Stimulated activated CD4-positive, alpha-beta T cell treated with anti-CD3 and anti-CD28 coated beads, Interleukin-1b, Interleukin-23, amount 100 ng/mL, for 1 hour (primary cell): ENCODE measurements around the gene PRPF8.
A peak's percentile ranks its signal among the peaks of the same experiment; 100 is the strongest.
"Not testable (repeated sequence)": the region's sequence is repeated elsewhere in the genome, so short reads cannot be mapped to it uniquely, and the experiment has no call there.

Source experiments
- DNase-seq, 2 donors: peaks; one replicate each; pipeline ENCODE4 v3.0.0-alpha.2; 2020; ENCODE audit warnings: low read depth in 2 of 2

Gene PRPF8

GRCh38 chr17:1716076-1716911 is 31.6 kb upstream of the PRPF8 start:
- peak; percentile 99 to 100 for DNase-seq

- DNase-seq, result no peak
Observed at GRCh38 chr17:1715803-1716075, 31.1 kb upstream of the PRPF8 start.

GRCh38 chr17:1714980-1715802 is 30.5 kb upstream of the PRPF8 start:
- no peak for DNase-seq

- no peak for DNase-seq
Observed at GRCh38 chr17:1714427-1714979, 29.8 kb upstream of the PRPF8 start.

GRCh38 chr17:1713878-1714426 is 29.3 kb upstream of the PRPF8 start:
- no peak for DNase-seq

- DNase-seq, result no peak
Observed at GRCh38 chr17:1713160-1713877, 28.7 kb upstream of the PRPF8 start.

GRCh38 chr17:1712271-1712670 is 27.6 kb upstream of the PRPF8 start:
- no peak for DNase-seq

GRCh38 chr17:1711804-1712203 is 27.1 kb upstream of the PRPF8 start:
- no peak for DNase-seq

GRCh38 chr17:1710807-1711553 is 26.3 kb upstream of the PRPF8 start:
- no peak for DNase-seq

GRCh38 chr17:1709971-1710806 is 25.5 kb upstream of the PRPF8 start, which contains the start of gene TLCD2:
Gene TLCD2, minus strand, starts transcription at chr17:1710377. Its CDS starts 135 bp downstream, at chr17:1710242.
- DNase-seq, result no peak

GRCh38 chr17:1709403-1709951 is 24.8 kb upstream of the PRPF8 start:
- DNase-seq, result no peak

GRCh38 chr17:1708791-1709346 is 24.2 kb upstream of the PRPF8 start:
- not testable (repeated sequence) for DNase-seq

GRCh38 chr17:1707107-1707506 is 22.4 kb upstream of the PRPF8 start:
- no peak for DNase-seq

GRCh38 chr17:1705004-1705403 is 20.3 kb upstream of the PRPF8 start:
- DNase-seq, result no peak

GRCh38 chr17:1703063-1703462 is 18.4 kb upstream of the PRPF8 start:
- DNase-seq, result no peak

GRCh38 chr17:1699891-1700290 is 15.2 kb upstream of the PRPF8 start:
- DNase-seq, result not testable (repeated sequence)

- DNase-seq, result no peak
Observed at GRCh38 chr17:1697681-1698080, 13.0 kb upstream of the PRPF8 start.

- no peak for DNase-seq
Observed at GRCh38 chr17:1695365-1695764, 10.7 kb upstream of the PRPF8 start.

- DNase-seq, result no peak
Observed at GRCh38 chr17:1693339-1693738, 8.7 kb upstream of the PRPF8 start.
